Measurements from ENCODE around the gene LARP1B. TPM values are rescaled to one million over a fixed set of nuclear protein-coding genes. Genes with fewer than 3 reads are reported as not detected.

LARP1B gene
- total RNA-seq, 1 experiment from 2014 or later = 25.1 TPM

Other genes starting within 250 kb of the LARP1B start
- gene PLK4, start 180.4 kb upstream of the LARP1B start, total RNA-seq (2014; rRNA removed; shearing (Covaris generic)) = 21.3 and 28.9 TPM in 2 replicates
- 11.5 and 16.5 TPM in 2 replicates for gene MFSD8, start 96.1 kb upstream of the LARP1B start, total RNA-seq (2014; rRNA removed; shearing (Covaris generic))
- 6.8 and 9.6 TPM in 2 replicates for gene ABHD18, start 95.9 kb upstream of the LARP1B start, total RNA-seq (2014; rRNA removed; shearing (Covaris generic))
- 19.9 and 21.2 TPM in 2 replicates for gene PGRMC2, start 226.5 kb downstream of the LARP1B start, total RNA-seq (2014; rRNA removed; shearing (Covaris generic))

All from NCI-H460 (cell line).